ENCODE results near the gene ANKS6.

- no peak for TF ChIP-seq MXI1 (IDR thresholded peaks at IDR 0.05; ENCODE audit: borderline replicate concordance, low read depth, low read length)
- TF ChIP-seq, protein P1, sequence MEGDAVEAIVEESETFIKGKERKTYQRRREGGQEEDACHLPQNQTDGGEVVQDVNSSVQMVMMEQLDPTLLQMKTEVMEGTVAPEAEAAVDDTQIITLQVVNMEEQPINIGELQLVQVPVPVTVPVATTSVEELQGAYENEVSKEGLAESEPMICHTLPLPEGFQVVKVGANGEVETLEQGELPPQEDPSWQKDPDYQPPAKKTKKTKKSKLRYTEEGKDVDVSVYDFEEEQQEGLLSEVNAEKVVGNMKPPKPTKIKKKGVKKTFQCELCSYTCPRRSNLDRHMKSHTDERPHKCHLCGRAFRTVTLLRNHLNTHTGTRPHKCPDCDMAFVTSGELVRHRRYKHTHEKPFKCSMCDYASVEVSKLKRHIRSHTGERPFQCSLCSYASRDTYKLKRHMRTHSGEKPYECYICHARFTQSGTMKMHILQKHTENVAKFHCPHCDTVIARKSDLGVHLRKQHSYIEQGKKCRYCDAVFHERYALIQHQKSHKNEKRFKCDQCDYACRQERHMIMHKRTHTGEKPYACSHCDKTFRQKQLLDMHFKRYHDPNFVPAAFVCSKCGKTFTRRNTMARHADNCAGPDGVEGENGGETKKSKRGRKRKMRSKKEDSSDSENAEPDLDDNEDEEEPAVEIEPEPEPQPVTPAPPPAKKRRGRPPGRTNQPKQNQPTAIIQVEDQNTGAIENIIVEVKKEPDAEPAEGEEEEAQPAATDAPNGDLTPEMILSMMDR (conservative IDR thresholded peaks at IDR 0.05; ENCODE audit: low read depth, low read length), result no peak
- TF ChIP-seq MAFK (IDR thresholded peaks at IDR 0.05; ENCODE audit: low read depth, low read length), result no peak
- no peak for TF ChIP-seq SMC3 (IDR thresholded peaks at IDR 0.05; ENCODE audit: low read depth, low read length)
- TF ChIP-seq POLR2A (IDR thresholded peaks at IDR 0.05; ENCODE audit: low read depth, low read length), result no peak
- no peak for TF ChIP-seq RFX5 (IDR thresholded peaks at IDR 0.05; ENCODE audit: low read depth, low read length)
These were observed 71.4 kb downstream of the ANKS6 start for GRCh38 chr9:98724810-98725530.

Data from IMR-90 (cell line).